UCSD-AML1 (cell line): ENCODE measurements around the gene TMEM169.

Experiments used
- DNase-seq: peaks from one replicate; lab custom pipeline; 2025; ENCODE audit not compliant: unreplicated experiment; lab: John Stamatoyannopoulos, UW

The TMEM169 gene

DNA sequence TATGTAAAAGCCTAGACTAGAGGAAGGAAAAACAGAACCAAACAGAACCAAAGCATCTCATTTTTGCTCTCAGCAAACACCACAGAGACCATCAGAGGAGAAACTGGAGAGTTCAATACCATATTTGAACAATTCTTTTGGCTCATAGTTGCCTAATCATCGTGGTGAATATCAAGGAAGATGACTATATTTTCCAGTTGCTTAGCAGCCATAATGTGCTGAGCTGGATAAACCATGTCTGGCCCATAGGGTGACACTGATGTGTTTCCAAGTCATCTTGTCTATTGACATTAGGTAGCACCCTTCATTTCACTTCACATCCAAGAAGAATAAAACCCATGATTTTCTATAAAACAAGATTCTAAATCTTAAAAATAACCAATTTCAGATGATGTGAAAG, 21.5 kb downstream of the TMEM169 start:
- DNase-seq, result no peak

DNA sequence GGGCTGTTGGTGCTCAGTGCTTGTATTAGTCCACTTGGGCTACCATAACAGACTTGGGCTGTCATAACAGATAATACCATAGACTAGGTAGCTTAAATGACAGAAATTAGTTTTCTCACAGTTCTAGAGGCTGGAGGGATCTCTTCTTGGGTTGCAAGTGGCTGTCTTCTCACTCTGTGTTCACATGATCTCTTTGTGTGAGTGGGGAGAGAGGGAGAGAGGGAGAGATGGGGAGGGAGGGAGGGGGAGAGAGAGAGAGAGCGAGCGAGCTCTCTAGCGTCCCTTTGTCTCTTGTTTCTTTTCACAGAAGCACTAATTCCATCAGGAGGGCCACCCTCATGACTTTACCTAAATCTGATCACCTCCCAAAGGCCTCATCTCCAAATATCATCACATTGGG, 23.0 kb downstream of the TMEM169 start:
- DNase-seq, result no peak

DNA sequence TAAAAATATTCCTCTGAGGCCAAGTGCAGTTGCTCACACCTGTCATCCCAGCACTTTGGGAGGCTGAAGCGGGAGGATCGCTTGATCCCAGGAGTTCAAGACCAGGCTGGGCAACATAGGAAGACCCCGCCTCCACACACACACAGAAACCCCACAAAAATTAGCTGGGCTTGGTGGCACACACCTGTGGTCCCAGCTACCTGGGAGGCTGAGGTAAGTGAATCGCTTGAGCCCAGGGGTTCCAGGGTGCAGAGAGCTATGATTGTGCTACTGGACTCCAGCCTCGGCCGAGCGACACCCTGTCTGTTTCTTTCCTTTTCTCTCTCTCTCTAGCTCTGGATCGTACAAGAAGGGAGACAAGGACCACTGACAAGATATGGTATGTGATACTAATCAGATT, 25.6 kb downstream of the TMEM169 start:
- no peak for DNase-seq

DNA sequence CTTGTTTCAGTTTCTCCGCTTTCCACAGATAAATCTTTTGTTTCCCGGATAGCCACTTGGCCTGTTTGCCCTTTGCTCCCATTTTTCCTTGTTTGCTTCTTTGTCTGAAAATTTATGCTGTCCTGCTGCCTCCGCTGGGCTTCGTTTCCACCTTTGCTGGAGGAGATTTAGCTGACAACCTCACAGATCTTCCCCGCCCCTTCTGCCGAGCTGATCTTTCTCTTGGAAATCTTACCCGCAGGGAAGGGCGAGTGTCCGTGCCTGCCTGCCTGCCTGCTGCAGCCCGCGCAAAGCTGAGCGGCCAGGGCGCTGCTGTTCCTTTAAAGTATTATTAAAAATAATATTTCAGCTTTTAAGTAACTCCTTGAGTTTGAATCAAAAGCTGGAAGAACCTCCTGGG, 26.0 kb downstream of the TMEM169 start:
- no peak for DNase-seq

DNA sequence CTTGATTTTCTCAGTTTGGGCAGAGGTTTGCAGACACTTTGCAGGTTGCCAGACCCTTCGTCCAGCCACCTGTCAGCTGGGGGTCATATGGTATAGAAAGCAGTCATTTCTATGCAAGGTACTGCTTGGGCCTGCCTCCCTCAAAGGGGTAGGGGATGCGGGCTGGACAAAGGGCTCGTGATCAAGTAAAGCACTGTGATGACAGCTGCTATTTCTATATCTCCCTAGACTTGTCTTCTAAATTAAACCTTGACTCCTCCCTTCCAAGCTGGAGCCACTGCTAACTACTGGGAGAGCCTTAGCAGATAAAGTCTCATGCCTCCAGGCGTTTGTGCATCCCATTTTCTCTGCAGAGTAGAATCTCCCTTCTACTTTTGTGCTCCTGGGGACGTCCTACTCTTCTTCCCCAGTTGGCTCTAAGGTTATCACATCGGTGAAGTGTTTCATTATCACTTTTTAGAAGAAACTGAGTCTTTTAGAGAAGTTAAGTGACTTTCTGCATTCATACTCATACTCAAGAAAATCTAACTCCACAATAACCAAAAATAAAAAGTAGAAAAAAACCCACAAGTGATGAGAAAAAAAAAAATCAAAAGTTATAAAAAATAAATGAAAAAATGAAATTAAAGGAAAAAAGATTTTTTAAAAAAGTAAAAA, 26.7 kb downstream of the TMEM169 start:
- no peak for DNase-seq

DNA sequence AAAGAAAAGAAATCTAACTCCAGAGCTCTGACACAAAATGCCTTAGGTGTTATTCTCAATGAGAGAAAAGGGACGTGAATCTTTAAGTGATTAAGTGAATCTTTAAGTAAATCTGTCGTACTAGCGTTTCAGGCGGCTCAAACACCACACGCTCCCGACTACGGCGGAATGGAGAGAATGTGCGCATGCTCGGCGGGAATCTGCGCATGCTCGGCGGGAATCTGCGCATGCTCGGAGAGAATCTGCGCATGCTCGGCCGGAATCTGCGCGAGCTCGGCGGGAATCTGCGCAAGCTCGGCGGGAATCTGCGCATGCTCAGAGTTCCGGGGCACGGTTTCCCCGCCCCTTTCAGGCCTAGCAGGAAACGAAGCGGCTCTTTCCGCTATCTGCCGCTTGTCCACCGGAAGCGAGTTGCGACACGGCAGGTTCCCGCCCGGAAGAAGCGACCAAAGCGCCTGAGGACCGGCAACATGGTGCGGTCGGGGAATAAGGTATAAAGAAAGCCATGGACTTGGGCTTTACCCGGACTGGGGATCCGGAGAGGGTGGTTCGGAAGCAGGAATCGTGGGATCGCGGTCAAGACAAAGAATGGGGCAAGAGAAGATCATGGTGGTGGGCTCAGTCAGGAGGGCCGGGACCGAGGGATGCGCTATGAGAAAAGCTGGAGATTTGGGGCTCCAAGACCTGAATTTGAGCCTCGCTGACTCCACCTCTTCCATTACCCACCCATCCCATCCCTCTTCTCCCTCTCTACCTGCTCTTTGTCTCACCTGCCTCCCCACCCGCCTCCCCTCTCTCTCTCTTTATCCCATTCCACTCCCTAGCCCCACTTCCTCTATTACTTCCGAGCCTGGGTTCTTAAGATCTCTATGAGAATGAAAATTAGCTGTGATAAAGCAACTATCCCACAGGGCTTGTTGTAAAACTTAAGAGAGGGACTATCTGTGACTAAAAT, 27.5 kb downstream of the TMEM169 start, which contains the start of gene XRCC5:
Gene XRCC5, plus strand, starts transcription at position 382 of the 955 bp plus-strand sequence. Its CDS starts 89 bp downstream, at position 471.
- peak; percentile 98 for DNase-seq

DNA sequence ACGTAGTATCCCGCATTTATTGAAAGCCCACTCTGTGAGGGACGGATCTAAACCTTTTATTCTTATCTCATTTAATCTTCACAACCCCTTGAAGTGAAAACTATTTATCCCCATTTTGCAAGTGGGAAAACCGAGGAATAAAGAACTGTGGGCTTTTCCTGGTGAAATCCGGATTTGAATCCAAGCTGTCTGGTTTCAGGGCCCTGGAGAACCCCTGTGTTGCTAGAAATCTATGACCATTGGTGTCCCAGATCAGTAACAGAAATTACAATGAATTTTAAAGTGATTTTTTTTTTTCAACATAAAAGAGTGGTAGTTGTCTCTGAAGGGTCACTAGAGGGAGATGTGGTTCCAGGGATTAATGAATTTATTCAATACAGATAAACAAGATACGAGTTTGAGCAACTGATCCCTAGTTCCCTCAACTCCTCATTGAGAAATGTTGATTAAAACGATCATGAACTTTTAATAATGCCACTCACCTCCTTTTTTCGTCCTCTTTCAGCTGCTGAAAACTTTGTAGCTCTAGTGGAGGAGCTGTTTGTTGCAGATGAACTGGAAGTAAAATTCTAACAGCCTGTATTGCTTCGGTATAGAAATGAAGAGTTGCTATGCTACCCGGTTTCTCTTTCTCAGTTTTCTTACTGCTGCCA, 28.4 kb downstream of the TMEM169 start:
- DNase-seq, result no peak

DNA sequence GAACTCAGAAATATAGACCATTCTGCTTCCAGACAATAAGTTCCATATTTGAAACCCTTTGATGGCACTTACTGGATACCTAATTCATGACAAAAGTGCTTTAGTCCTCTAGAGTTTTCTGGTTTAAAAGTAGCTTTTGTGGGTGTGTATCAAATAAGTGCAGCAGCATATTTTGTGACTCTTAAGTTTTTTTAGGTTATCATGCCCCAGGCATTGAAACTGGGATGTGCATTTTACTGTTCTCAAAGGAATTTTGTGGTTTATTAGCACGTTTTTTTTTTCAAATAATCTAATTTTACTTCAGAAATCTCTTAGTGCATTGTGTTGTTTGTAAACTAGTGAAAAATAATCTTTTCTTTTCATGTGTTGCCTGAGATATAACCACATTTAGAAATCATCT, 28.9 kb downstream of the TMEM169 start:
- no peak for DNase-seq

DNA sequence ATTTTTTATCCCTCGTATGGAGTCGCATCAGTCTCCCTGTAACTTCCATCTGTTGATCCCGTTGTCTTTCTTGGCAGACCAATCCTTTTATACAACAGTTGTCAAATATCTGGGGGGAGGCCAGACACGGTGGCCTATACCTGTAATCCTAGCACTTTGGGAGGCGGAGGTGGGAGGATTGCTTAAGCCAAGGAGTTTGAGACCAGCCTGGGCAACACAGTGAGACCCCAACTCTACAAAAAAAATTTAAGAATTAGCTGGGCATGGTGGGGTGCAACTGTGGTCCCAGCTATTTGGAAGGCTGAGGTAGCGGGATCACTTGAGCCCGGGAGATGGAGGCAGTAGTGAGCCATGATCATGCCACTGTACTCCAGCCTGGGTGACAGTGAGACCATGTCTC, 29.4 kb downstream of the TMEM169 start:
- no peak for DNase-seq

DNA sequence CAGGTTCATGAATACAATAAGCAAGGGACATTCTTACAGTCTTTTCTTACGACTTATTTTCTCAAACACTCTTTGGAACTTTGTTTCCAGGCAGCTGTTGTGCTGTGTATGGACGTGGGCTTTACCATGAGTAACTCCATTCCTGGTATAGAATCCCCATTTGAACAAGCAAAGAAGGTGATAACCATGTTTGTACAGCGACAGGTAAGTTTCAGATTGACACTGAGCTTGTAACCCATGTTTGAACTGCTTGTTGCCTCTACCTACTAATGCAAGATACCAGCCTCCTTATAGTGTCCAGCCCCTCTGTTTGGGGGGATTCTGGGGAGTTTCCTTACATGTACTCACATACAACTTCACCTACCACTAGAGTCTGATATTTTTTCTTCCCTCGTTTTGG, 31.2 kb downstream of the TMEM169 start:
- DNase-seq, result no peak

DNA sequence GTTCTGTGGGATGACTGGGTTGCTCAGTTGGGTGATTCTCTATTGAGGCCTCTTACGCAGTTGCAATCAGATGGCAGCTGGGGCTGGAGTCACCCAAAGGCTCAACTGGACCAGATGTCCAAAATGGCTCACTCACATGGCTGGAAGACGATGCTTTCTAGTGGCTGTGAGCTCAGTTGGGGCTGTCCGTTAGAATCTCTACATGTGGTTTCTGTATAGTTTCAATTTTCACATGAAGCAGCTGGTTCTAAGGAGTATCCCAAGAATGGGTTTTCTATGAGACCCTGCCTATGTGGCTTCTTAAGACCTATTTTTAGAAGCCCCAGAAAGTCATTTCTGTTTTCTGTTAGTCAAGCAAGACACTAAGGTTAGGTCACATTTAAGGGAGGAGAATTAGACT, 31.9 kb downstream of the TMEM169 start:
- DNase-seq, result no peak

DNA sequence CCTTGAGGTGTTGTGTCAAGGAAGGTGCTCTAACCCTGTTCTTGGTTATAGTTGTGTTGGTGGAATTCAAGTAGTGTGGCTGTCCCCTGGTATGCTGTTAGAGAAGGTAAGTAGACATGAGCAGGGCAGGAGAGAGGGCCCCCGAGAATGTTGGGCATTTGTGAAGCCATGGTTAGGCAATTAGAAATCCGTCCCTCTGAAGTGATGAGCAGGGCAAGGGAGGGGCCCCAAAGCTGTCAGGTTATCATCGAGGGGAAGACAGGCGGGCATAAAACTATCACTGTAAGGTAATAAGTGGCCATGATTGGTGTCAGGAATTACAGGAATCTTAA, 32.6 kb downstream of the TMEM169 start:
- no peak for DNase-seq

DNA sequence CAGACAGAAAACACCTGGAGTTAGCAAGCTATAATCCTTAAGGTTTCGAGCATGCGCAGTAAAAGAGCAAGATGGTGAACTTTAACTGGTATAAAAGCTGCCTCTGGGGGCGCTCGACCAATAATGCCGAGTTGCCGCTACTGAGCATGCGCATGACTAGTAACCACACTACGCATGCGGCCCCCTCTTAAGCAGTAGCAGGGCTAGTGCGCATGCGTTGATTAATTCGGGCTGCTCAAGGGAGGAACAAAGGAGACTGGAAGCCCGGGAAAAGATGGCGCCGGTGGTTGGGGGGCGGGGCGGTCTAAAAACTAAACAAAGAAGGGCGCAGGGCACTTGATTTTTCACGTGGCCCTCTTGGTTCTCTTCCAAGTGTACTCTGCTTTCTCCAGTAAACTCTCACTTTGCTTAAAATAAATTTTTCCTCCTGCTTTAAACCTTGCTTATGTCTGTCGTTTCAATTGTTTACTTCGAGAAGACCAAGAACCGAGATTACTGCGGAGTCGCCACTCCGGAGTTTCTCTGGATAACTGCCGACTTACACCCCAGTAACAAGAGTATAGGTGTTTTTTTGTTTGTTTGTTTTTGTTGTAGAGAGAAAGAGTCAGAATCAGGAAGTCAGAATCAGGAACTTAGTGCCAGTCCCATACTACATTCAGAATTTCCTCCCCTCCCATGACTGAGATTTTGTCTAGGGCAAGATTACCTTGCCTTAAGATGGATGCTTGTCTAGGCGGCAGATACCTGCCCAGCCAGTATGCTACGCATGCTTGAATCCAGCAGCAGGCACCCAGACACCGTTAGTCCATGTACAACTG, 33.2 kb downstream of the TMEM169 start:
- DNase-seq, result peak; percentile 88

DNA sequence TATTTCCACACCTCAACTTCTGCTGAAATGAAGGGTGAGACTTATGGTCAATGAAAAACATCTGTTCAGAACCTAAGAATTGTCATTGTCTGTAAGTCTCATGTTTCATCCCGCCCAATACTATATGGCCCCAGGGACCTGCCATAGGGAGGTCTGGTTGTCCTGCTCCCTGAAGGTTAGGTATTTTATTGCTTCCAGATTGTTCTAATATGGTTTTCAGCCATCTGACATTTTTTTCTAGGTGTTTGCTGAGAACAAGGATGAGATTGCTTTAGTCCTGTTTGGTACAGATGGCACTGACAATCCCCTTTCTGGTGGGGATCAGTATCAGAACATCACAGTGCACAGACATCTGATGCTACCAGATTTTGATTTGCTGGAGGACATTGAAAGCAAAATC, 34.7 kb downstream of the TMEM169 start:
- no peak for DNase-seq

DNA sequence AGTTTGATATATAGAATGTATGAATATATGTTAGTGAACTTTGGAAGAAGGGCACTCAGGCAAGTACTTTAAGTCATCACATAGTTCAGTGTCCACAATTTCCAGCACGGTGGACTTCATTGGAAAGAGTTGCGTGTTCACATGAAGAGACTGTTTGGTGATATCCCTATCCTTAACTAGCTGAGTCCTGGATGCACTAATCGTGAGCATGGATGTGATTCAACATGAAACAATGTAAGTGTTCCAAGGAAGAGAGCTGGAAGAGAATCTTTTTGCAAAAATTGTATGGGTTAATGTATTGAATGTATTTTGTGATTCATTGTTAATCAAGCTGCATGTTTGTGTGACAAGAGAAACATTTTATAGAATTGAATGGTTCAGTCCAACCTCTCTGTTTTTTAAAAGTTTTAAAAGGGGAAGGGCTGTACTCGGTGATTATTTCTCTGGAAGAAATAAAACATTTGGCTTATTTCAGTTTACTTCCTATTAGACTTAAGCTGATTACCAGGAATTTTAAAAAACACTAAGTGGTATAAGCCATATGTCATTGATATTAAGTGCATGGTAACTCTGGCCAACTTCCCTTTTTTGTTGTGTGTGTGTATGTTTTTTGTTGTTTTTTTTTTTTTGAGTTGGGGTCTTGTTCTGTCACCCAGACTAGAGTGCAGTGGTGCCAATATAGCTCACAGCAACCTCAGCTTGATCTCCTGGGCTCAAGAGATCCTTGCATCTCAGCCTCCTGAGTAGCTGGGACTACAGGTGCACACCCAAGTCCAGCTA, 36.0 kb downstream of the TMEM169 start:
- DNase-seq, result no peak

DNA sequence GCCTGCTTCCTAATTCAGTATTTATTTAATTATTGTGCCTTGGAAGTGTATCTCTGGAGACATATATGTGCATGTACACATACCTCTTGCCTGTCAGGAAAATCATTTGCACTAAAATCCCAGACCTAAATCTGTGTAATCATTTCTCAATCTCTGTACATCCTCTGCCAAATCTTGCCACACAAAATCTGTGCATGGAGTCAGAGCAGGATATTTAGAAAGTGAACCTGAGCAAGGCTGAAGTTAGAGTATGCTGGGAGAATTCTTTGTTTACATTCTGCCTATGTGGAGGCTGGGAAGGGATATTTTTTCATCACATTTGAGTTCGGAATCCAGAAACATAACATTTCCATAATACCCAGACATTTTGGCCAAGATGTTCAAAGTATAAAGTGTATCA, 36.8 kb downstream of the TMEM169 start:
- DNase-seq, result no peak

DNA sequence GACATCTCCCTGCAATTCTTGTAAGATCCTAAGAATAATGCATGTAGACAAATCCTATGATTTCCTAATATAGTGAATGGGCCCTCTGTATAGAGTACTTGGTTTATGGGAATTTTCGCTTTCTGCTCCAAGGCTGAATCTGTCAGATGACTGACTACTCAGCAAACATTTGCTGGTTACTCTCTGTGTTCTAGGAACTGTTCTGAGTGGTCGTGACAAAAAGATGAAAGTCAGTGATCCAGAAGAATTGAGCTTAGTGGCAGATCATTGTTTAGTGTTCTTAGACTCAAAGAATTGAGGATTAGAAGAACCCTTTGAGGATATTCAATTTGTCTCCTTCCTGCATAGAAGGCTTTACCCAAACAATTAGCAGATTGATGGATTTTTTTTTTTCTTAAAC, 37.4 kb downstream of the TMEM169 start:
- DNase-seq, result no peak

DNA sequence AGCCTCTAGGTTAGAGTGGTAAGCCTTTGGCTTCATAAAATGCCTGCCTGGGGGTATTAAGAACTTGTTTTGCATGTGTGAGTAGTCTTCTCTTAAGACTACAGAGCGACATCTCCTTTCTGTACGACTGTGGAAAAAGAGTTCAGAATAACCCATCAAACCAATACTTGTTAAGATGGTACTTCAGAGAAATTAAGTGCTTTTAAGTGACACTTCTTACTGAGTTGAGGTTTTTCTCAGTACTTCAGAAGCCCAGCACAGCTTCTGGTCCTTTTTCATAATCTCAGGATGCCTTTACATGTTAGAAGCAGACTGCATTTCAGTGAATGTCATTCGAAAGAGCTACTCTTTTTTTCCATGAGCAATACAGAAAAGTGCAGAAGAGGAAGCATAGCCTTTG, 38.3 kb downstream of the TMEM169 start:
- DNase-seq, result no peak

DNA sequence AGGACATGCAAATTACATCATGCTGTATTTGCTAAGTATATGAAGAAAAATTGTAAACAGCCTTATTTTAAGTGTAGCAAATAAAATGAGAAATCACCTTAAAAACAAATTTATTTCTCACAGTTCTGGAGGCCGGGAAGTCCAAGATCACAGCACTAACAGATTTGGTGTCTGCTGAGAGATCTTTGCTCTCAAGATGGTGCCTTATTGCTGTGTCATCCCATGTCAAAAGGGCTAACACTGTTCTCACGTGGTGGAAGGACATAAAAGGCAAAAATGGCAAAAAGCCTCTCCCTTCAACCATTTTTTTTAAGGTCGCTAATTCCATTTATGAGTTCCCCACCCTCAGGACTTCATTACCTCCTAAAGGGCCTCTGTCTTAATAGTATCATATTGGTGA, 39.5 kb downstream of the TMEM169 start:
- DNase-seq, result no peak

DNA sequence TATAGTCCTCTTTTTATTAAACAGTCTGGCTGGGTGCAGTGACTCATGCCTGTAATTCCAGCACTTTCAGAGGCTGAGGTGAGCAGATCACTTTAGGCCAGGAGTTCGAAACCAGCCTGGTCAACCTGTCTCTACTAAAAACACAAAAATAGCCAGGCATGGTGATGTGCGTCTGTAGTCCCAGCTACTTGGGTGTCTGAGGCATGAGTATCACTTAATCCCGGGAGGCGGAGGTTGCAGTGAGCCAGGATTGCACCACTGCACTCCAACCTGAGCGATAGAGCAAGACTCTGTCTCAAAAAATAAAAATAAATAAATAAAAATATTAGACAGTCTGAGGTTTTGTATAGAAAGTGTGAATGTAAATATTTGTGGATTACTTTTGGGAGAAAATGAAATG, 45.2 kb downstream of the TMEM169 start:
- no peak for DNase-seq
